Left ventricle myocardium superior (tissue), 1 donor: ENCODE measurements around the gene ALOX5. TPM values are rescaled to one million over a fixed set of nuclear protein-coding genes. Genes with fewer than 3 reads are reported as not detected.
A peak's percentile ranks its signal among the peaks of the same experiment; 100 is the strongest.

ENCODE experiments used
- ATAC-seq: fragments of 200-7000 bp; cut with Tn5 transposase; one replicate; pipeline ENCODE4 v1.9.1; 2020; ENCODE audit warnings: mild to moderate bottlenecking, moderate library complexity
- DNase-seq: peaks from one replicate; pipeline ENCODE4 v3.0.0-alpha.2; 2020
- intact Hi-C: fragments of 100-400 bp; cut with micrococcal nuclease; formaldehyde crosslinking; loops from one replicate; pipeline ENCODE4 v1.11.0; 2022
- total RNA-seq: library from RNA; stranded (reverse); fragmentation: NEBNext Ultra II Directional; extraction: Animal tissue kit (Norgen Biotek cat#: 25700); gene quantifications from one replicate; pipeline ENCODE4 v1.2.1, GENCODE V29; 2021
- donor health status: DM: no; HTN: yes; CAD: no; lungs with severe emphysema.

The ALOX5 gene
- total RNA-seq, 1 donor from 2014 or later, result 4.5 TPM

GRCh38 chr10:45420453-45421192 lies 46.6 kb downstream of the ALOX5 start:
- intact Hi-C loops, result no loop called here
- DNase-seq, result peak; percentile 89
- peak; percentile 69 for ATAC-seq

DNA sequence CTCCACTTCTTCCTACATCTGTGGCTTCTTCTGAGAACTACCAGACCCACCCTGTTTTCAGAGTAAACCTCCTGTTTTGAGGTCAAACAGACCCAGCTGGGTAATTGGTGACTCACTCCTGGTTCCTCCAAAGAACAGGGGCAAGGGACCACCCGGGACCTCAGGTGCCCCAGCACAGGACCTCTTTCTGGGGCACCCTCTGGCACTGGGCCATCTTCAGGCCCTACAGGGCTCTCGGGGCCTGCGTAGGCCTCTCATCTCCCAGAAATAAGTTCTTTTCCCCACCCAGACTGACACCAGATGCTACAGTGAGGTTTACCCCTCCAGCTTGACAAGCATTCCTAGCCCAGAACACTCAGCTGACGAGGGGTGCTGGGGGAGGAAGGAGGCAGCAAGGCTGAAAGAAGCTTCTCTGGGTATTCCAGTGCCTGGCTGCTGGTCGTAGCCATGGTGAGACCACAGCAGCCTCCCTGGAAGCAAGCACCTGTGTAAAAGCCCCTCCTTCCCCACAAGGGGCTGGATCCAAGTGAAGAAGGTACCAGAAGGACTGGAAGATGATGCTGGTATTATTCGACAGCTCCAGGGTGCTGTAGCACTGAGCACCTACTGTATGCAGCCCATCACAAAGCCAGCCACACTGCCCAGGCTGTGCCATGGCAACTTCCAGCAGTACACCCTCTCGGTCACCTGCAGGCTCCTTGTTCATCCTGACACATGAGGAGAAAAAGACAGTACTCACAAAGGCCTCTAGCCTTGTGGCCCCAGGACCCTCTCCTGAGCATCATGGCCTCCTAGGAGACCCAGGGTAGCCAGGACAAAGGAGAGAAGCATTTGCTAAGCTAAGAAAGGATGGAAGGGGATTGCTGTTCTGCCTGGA lies 47.4 kb downstream of the ALOX5 start:
- no peak for DNase-seq
- intact Hi-C loops, result no loop called here

DNA sequence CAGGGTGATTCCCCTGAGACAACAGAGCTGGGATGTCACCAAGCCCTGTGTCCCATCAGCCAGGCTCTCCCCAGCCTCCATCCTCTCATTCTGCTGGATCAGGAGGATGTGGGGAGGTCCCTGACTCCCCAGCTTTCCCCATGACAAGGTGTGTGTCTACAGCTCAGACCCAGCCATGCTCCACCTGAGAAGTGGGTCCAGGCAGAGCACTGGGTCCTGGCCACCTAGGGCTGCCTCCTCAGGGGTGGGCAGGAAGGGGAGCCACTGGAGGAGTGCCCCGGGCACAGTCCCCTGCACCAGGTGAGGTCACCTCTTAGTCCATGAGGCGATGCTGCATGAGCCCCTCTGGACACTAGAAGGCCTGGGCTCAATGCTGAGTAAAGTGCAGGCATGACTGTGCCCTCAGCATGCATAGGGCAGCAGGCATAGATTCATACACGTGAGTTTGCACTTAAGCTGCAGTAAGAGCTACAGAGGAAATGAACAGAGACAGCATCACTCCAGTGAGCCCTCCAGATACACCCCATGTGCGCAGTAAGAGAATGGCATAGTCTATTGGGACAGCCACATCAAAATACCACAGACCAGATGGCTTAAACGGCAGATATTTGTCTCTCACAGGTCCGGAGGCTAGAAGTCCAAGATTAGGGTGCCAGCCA lies 48.3 kb downstream of the ALOX5 start:
- no peak for ATAC-seq
- no peak for DNase-seq
- intact Hi-C loops, result no loop called here

More for the DNA sequence above, 47.4 kb downstream of the ALOX5 start:
- ATAC-seq, result no peak

DNA sequence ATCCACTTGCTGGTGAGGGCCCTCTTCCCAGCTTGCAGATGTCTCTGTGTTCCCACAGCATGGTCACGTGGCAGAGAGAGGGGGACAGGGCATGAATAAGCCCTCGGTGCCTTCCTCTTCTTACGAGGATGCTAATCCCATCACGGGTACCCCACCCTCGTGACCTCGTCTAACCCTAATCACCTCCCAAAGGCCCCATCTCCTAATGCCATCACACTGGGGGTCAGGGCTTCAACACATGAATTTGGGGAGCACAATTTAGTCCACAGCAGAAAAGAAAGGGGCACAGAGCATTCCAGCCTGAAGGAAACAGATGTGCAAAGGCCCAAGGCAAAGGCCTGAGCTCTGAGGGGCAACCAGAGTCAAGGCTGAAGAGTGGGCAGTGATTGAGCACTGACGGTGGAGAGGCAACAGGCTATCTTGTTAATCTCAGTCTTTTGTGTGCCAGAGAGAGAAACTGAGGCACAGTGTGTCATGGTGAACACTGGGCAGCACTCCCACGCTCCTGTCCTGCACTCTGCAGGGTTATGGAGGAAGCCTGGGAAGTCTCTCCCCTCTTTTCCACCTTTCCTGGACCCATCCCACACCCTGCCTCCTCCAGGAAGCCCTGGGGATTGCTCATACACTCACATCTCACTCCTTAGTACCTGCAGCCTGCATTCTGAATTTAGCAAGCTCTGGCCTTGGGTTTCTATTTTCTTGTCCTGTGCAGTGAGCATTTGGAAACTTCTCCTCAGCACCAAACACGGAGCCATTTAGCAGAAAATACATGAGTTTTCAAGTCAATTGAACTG lies 49.0 kb downstream of the ALOX5 start:
- no peak for DNase-seq
- intact Hi-C loops, result no loop called here
- no peak for ATAC-seq

GRCh38 chr10:45423976-45424499 lies 50.0 kb downstream of the ALOX5 start:
- ATAC-seq (no peak), DNase-seq (no peak)
- intact Hi-C loops, result no loop called here

GRCh38 chr10:45424668-45425404 lies 50.8 kb downstream of the ALOX5 start:
- intact Hi-C loops, result no loop called here
- ATAC-seq (peak; percentile 32), DNase-seq (no peak)

DNA sequence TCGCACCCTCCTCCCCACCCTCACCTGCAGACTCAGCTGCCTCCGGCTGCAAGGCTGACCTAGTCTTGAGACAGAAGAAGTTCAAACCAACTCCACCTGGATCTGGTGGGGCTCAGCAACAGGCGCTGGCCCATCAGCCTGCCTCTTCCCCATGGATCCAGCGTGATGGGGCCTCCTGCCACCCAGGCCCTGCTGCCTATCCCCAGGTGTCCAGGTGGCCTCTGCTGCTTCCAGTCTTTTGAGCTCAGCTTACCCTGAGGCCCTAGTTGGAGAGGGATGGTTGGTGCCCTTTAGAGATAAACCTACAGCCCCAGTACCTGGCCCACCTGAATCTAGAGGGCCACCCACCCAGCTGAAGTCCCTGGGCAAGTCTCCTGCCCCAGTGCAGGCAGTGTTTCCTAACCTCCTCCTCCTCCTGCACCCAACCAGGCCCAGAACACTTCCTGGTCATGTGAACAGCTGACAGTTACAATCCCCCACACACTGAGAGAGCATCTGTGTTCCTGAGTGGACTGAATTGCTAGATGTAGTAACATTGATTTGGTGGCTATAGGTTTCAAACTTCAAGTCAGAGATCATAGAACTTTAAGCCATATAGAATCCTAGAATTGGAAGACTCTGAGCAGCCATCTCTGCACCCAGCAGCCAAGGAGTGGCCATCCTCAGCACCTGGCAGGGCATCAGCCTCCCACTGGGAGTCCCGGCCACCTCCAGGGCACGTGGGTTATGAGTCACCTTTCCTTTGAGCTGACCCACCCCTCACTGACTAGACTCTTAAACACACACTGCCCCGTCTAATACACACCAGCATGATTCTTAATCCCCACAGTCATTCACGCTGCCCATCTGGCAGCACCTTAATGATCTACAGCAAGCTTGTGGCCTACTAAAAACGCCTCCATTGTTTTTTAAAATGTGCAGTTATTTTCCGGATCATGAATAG lies 51.9 kb downstream of the ALOX5 start:
- intact Hi-C loops, result no loop called here
- ATAC-seq (no peak), DNase-seq (no peak)

GRCh38 chr10:45427262-45427969 lies 53.4 kb downstream of the ALOX5 start:
- ATAC-seq (no peak), DNase-seq (no peak)
- intact Hi-C loops, result no loop called here

- intact Hi-C loops, result no loop called here
- DNase-seq (no peak), ATAC-seq (peak; percentile 32)
Measured at GRCh38 chr10:45427970-45428366, 54.0 kb downstream of the ALOX5 start.

DNA sequence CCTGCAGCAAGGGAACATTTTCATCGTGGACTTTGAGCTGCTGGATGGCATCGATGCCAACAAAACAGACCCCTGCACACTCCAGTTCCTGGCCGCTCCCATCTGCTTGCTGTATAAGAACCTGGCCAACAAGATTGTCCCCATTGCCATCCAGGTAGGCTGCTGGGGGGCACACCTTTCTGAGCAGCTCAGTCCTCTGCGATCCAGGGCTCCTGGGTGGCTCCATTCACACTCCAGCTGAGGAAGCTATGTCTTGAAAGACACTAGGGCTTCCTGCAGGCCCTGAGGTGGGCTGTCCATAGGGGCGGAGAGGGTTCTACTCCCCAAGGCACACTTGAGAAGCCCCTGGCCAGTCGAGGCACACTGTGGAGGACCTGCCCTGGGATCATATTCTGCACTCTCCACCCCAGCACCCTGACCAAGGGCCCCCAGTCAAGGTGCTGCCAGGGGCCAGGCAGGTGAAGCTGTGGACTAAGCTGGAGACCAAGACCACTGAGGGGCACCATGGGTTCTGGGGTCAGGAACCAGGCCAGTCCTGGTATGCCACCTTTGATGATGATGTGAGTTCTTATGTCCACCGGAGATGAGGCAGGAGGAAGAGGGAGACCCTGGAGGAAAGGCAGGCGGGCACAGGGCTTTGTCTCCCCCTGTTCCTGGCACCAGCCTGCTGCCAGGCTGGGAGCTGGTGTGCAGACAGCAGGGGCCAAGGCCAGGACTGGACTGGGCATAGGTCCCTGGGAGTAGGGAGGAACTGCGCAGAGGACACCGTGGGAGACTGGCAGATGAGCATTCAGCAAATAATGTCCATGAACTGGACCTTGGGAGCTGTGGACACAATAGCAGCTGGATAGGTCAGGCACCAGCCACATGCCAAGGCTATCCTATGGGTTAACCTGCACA lies 54.8 kb downstream of the ALOX5 start:
- DNase-seq (no peak), ATAC-seq (no peak)
- intact Hi-C loops, result no loop called here

DNA sequence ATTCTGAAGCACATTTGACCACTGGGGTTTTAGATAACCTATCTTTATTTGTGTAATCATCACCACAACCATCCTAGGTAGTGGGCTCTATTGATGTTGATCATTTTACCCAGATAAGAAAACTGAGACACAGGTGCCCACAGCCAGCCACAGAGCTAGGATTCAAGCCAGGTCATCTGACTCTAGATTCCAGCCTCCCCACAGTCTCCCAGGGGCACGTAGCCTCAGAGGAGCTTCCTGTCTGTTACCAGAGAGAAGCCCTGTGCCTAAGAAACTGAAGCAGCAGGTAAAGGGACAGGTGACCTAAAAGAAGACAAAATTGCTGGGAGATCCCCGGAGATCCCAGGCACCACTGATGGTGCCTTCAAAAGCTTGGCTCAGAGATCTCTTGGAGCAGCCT lies 55.8 kb downstream of the ALOX5 start:
- intact Hi-C loops, result no loop called here
- ATAC-seq, result no peak
- DNase-seq, result no peak

DNA sequence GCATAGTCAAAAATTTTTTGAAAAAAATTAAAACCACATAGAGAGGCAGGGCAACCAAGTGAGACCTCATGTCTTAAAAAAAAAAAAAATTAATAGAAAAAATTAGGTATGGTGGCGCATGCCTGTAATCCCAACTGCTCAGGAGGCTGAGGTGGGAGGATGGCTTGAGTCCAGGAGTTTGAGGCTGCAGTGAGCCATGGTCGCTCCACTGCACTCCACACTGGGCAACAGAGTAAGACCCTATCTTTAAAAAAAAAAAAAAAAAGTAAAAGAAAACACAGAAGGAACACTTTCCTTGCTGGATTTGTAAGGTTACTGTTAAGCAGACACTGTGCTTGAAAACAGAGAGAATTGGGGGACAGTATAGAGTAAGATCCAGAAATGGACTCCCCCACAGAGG lies 58.1 kb downstream of the ALOX5 start:
- intact Hi-C loops, result no loop called here
- ATAC-seq, result no peak
- no peak for DNase-seq

- DNase-seq (no peak), ATAC-seq (no peak)
- intact Hi-C loops, result no loop called here
Measured at GRCh38 chr10:45432700-45433472, 58.9 kb downstream of the ALOX5 start.

DNA sequence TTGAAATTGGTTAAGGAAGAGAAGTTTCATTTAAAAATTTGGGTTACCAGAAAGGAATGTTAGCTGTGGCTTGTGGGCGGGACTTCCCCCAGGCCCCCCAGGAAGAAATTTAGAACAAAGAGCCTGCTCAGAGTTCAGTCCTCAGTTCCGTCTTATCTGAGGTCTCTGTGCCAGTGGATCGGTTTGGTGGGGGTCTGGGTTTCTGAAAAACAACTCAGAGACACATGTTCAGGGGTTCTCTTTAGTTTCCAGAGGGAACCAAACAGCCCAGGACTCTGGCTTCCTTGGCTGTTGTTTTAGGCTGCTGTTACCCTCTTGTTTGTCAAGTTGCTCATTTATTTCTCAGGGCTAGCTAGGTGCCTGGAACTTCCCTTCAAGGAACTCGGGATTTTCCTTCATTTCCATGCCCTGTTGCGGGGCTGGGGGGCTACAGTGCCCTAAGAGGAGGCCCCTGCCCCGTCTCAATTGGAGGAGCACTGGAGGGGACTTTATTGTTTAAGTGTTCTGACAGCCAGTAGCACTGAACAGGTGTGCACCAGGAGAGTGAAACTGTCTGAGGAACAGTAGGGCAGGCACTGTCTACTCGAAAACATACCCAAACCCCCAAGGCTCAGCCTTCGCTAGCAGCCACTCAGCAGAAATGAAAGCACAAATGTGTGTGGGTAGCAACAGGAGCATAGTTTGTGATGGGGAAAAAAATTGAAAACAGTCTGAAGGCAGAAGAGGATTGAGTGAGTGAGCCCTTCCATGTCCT lies 59.9 kb downstream of the ALOX5 start:
- DNase-seq, result no peak
- intact Hi-C loops, result no loop called here
- ATAC-seq, result no peak
